NCI-H524 treated with DMSO at 0.1 percent for 48 hours (cell line): Measurements from ENCODE around the gene MS4A7.
"Not testable (repeated sequence)": the region's sequence is repeated elsewhere in the genome, so short reads cannot be mapped to it uniquely, and the experiment has no call there.

Source experiments
- DNase-seq: peaks from one replicate; lab custom pipeline; 2025; lab: John Stamatoyannopoulos, UW

The MS4A7 gene

GRCh38 chr11:60378354-60378753 is at the start of gene MS4A7:
Gene MS4A7 (plus strand): TSS chr11:60378532. CDS start chr11:60383142, 4,610 bp downstream.
- DNase-seq: no peak

- no peak for DNase-seq
Measured at GRCh38 chr11:60332846-60333245, 45.5 kb upstream of the MS4A7 start.

- DNase-seq: no peak
Measured at GRCh38 chr11:60334005-60334620, 44.2 kb upstream of the MS4A7 start.

- DNase-seq: no peak
Measured at GRCh38 chr11:60336767-60337391, 41.5 kb upstream of the MS4A7 start.

GRCh38 chr11:60338053-60338452 is 40.3 kb upstream of the MS4A7 start:
- no peak for DNase-seq

GRCh38 chr11:60339356-60339755 is 39.0 kb upstream of the MS4A7 start:
- no peak for DNase-seq

GRCh38 chr11:60343094-60343704 is 35.1 kb upstream of the MS4A7 start:
- no peak for DNase-seq

- no peak for DNase-seq
Measured at GRCh38 chr11:60344146-60344545, 34.2 kb upstream of the MS4A7 start.

GRCh38 chr11:60345489-60345888 is 32.8 kb upstream of the MS4A7 start:
- no peak for DNase-seq

GRCh38 chr11:60347084-60347797 is 31.1 kb upstream of the MS4A7 start:
- DNase-seq: no peak

- DNase-seq: no peak
Measured at GRCh38 chr11:60348116-60348515, 30.2 kb upstream of the MS4A7 start.

- DNase-seq: no peak
Measured at GRCh38 chr11:60349990-60350389, 28.3 kb upstream of the MS4A7 start.

- no peak for DNase-seq
Measured at GRCh38 chr11:60357771-60358170, 20.6 kb upstream of the MS4A7 start.

- DNase-seq: no peak
Measured at GRCh38 chr11:60360621-60361020, 17.7 kb upstream of the MS4A7 start.

GRCh38 chr11:60362241-60362640 is 16.1 kb upstream of the MS4A7 start:
- DNase-seq: no peak

GRCh38 chr11:60363542-60364470 is 14.5 kb upstream of the MS4A7 start:
- no peak for DNase-seq

GRCh38 chr11:60366262-60366904 is 11.9 kb upstream of the MS4A7 start:
- not testable (repeated sequence) for DNase-seq

- DNase-seq: no peak
Measured at GRCh38 chr11:60367009-60367408, 11.3 kb upstream of the MS4A7 start.

- no peak for DNase-seq
Measured at GRCh38 chr11:60367896-60368295, 10.4 kb upstream of the MS4A7 start.

GRCh38 chr11:60370252-60370810 is 8.0 kb upstream of the MS4A7 start:
- no peak for DNase-seq

- DNase-seq: no peak
Measured at GRCh38 chr11:60370811-60371298, 7.5 kb upstream of the MS4A7 start.
